ENCODE measurements around the gene GPR162.

Gene GPR162

DNA sequence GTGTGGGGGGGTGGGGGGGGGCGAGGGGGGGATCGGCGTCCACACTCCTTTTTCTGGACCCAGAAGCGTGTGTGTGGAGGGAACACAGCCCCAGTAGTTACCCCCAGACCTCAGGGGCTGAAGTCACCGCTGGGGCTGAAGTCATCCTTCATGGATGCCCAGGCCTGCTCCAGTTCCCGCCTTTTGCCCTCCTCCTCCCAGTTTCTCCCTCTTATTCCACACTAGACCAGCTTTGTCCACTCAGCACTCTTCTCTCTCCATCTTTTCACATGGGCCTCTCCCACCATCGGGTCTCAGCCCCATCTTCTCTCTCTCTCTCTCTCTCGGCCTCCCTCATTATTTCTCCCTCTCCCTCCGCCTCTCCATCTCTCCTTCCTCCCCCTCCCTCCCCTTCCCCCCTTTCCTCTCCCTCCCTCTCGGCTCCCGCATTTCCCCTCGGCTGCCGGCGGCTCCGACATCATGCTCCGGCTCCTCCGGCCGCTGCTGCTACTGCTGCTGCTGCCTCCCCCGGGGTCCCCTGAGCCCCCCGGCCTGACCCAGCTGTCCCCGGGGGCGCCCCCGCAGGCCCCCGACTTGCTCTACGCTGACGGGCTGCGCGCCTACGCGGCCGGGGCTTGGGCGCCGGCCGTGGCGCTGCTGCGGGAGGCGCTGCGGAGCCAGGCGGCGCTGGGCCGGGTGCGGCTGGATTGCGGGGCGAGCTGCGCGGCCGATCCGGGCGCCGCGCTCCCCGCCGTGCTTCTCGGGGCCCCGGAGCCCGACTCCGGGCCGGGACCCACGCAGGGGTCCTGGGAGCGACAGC, 6.6 kb downstream of the GPR162 start, which contains the start of gene P3H3:
TSS of gene P3H3 (plus strand) at position 426 of the 799 bp plus-strand sequence. CDS start at position 460, 34 bp downstream.
- Histone ChIP-seq H3K27me3 (ENCODE audit: insufficient read depth, low read length) (peaks cover 5% of the 10 kb centered on the region; the same call in 1 of the 2 replicates), H4K20me1 (ENCODE audit: insufficient read depth, low read length) (no peaks in the 10 kb centered on the region), H3K27ac (ENCODE audit: low read depth, low read length, poor library complexity, severe bottlenecking) (no peak within 1 kb of the TSS), H3K9me2 (ENCODE audit: low read depth, low read length) (no peaks in the 10 kb centered on the region), H3K79me2 (ENCODE audit: insufficient read depth, low read length) (no peaks in the 10 kb centered on the region), H3K4me1 (ENCODE audit: insufficient read depth, low read length, severe bottlenecking) (peaks cover 6% of the 10 kb centered on the region), H2AFZ (ENCODE audit: low read length) (no peak within 1 kb of the TSS), H3K9ac (ENCODE audit: low read length) (no peak within 1 kb of the TSS; the same call in 1 of the 2 replicates), H3K9me3 (ENCODE audit: low read length) (no peaks in the 10 kb centered on the region), H3K4me3 (ENCODE audit: low read depth, low read length, poor library complexity, severe bottlenecking) (peak within 1 kb of the TSS; percentile 39), H3K4me2 (ENCODE audit: low read length) (peak within 1 kb of the TSS; percentile 49), H3F3A (ENCODE audit: insufficient read depth, low read length) (no peaks in the 10 kb centered on the region), H3K36me3 (ENCODE audit: insufficient read depth, low read length) (no peaks in the 10 kb centered on the region)
- TF ChIP-seq, protein P1, sequence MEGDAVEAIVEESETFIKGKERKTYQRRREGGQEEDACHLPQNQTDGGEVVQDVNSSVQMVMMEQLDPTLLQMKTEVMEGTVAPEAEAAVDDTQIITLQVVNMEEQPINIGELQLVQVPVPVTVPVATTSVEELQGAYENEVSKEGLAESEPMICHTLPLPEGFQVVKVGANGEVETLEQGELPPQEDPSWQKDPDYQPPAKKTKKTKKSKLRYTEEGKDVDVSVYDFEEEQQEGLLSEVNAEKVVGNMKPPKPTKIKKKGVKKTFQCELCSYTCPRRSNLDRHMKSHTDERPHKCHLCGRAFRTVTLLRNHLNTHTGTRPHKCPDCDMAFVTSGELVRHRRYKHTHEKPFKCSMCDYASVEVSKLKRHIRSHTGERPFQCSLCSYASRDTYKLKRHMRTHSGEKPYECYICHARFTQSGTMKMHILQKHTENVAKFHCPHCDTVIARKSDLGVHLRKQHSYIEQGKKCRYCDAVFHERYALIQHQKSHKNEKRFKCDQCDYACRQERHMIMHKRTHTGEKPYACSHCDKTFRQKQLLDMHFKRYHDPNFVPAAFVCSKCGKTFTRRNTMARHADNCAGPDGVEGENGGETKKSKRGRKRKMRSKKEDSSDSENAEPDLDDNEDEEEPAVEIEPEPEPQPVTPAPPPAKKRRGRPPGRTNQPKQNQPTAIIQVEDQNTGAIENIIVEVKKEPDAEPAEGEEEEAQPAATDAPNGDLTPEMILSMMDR (IDR thresholded peaks at IDR 0.05; ENCODE audit: low read length): no peak
- TF ChIP-seq EZH2 (IDR thresholded peaks at IDR 0.05; ENCODE audit: borderline replicate concordance, low read length): no peak

DNA sequence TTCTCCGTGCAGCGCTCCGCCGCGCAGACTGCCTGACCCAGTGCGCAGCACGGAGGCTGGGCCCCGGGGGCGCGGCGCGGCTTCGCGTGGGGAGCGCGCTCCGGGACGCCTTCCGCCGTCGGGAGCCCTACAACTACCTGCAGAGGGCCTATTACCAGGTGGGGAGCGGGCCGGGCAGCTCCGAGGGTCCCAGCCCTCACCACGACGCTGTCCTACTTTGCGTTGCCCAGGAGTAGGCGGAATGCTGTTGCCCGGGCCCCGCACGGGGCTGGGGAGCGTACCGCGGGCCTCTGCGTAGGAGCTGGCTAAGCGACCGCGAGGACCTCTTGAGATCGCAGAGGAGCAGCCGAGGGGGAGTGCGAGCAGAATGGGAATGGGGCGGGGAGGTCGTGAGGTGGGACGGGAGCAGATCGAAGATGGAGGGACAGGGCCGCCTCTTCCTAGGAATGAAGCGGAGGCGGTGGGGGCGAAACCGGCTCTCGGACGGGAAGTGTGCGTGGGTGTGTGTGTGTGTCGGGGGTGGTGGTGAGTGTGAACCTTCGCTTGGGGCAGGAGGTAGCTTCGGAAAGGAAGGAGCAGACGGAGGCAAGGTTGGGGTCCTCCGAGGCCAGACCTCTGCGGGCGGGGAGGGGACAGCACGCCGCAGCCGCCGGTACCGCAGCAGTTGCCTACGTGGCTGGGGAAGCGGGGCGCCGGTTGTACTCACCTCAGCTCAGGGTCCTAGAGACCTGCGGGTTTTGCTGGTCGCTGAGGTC, 7.3 kb downstream of the GPR162 start:
- Histone ChIP-seq H2AFZ (ENCODE audit: low read length) (no peak overlapping the region), H3F3A (ENCODE audit: insufficient read depth, low read length) (no peaks in the 10 kb centered on the region), H3K9me2 (ENCODE audit: low read depth, low read length) (no peaks in the 10 kb centered on the region), H3K27me3 (ENCODE audit: insufficient read depth, low read length) (0 out of 2 replicates have a peak, but pooled peaks cover 5% of the 10 kb centered on the region), H3K36me3 (ENCODE audit: insufficient read depth, low read length) (no peaks in the 10 kb centered on the region), H3K79me2 (ENCODE audit: insufficient read depth, low read length) (no peaks in the 10 kb centered on the region), H3K9ac (ENCODE audit: low read length) (no peak overlapping the region; the same call in 1 of the 2 replicates), H3K4me1 (ENCODE audit: insufficient read depth, low read length, severe bottlenecking) (peaks cover 6% of the 10 kb centered on the region), H4K20me1 (ENCODE audit: insufficient read depth, low read length) (no peaks in the 10 kb centered on the region), H3K4me3 (ENCODE audit: low read depth, low read length, poor library complexity, severe bottlenecking) (peak overlapping the region; percentile 39), H3K9me3 (ENCODE audit: low read length) (no peaks in the 10 kb centered on the region), H3K4me2 (ENCODE audit: low read length) (peak overlapping the region; percentile 49), H3K27ac (ENCODE audit: low read depth, low read length, poor library complexity, severe bottlenecking) (no peak overlapping the region)
- TF ChIP-seq, protein P1 (IDR thresholded peaks at IDR 0.05; ENCODE audit: low read length): no peak
- TF ChIP-seq EZH2 (IDR thresholded peaks at IDR 0.05; ENCODE audit: borderline replicate concordance, low read length): no peak

DNA sequence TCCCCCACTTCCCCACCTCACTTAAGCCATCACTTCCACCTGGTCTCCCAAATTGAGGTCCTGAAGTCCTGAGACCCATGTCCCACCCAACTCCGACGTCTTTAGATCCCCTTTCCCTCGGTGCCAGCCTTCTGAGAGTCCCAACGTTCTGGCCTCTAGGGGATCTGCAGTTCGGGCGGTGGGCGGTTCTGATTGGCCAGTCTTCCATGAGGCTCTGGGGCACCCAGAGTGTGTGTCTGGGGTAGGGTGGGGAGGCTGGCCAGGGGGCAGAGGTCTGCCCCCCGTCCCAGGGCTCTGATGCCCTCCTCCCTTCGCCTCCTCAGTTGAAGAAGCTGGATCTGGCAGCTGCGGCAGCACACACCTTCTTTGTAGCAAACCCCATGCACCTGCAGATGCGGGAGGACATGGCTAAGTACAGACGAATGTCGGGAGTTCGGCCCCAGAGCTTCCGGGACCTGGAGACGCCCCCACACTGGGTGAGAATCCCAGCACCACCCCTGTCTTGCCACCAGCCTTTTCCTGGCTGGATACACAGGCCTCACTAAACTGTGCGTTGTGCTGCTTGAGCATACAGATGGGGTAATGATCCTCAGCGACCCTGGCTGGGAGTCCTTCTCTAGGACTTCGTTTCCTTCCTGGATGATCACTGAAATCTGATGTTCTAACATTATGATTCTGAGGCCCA, 8.1 kb downstream of the GPR162 start:
- H3K27me3 ChIP-seq (ENCODE audit: insufficient read depth, low read length): 0 out of 2 replicates have a peak, but pooled peaks cover 5% of the 10 kb centered on the region
- no peak overlapping the region for H2AFZ ChIP-seq (ENCODE audit: low read length)
- H3K9me2 ChIP-seq (ENCODE audit: low read depth, low read length): no peaks in the 10 kb centered on the region
- peak overlapping the region; percentile 39 for H3K4me3 ChIP-seq (ENCODE audit: low read depth, low read length, poor library complexity, severe bottlenecking)
- H3K36me3 ChIP-seq (ENCODE audit: insufficient read depth, low read length): no peaks in the 10 kb centered on the region
- TF ChIP-seq, protein P1 (IDR thresholded peaks at IDR 0.05; ENCODE audit: low read length): no peak
- TF ChIP-seq EZH2 (IDR thresholded peaks at IDR 0.05; ENCODE audit: borderline replicate concordance, low read length): no peak
- H4K20me1 ChIP-seq (ENCODE audit: insufficient read depth, low read length): no peaks in the 10 kb centered on the region
- H3K4me2 ChIP-seq (ENCODE audit: low read length): peak overlapping the region; percentile 49; the same call in 1 of the 2 replicates
- H3K9ac ChIP-seq (ENCODE audit: low read length): no peak overlapping the region
- H3K4me1 ChIP-seq (ENCODE audit: insufficient read depth, low read length, severe bottlenecking): peaks cover 6% of the 10 kb centered on the region
- H3F3A ChIP-seq (ENCODE audit: insufficient read depth, low read length): no peaks in the 10 kb centered on the region
- H3K79me2 ChIP-seq (ENCODE audit: insufficient read depth, low read length): no peaks in the 10 kb centered on the region
- no peak overlapping the region for H3K27ac ChIP-seq (ENCODE audit: low read depth, low read length, poor library complexity, severe bottlenecking)
- no peaks in the 10 kb centered on the region for H3K9me3 ChIP-seq (ENCODE audit: low read length)

All from OCI-LY1 (cell line).